Right atrium auricular region (tissue), 2 donors: ENCODE measurements around the gene POFUT2. TPM values are rescaled to one million over a fixed set of nuclear protein-coding genes. Genes with fewer than 3 reads are reported as not detected.

Source experiments
- DNase-seq: peaks from one replicate; pipeline ENCODE4 v3.0.0-alpha.2; 2019; ENCODE audit warnings: low spot score
- H3K27ac ChIP-seq, 2 donors: fragments of 200-600 bp; sonication (generic); 1 replicate in 1 of 2; 2 replicates in 1 of 2; pipeline ENCODE4 v1.5.1; 2016 to 2019
- H3K27me3 ChIP-seq, 2 donors: fragments of 200-600 bp; sonication (generic); one replicate each; pipeline versions ENCODE4 v1.5.1 to v1.6.0; 2017 to 2019
- H3K36me3 ChIP-seq: fragments of 200-600 bp; sonication (generic); one replicate; pipeline ENCODE4 v1.5.1; 2016
- H3K4me1 ChIP-seq, 2 donors: fragments of 200-600 bp; sonication (generic); one replicate each; pipeline versions ENCODE4 v1.5.1 to v1.6.0; 2017 to 2019
- H3K4me3 ChIP-seq, 2 donors: fragments of 200-600 bp; sonication (generic); 1 replicate in 1 of 2; 2 replicates in 1 of 2; pipeline ENCODE4 v1.5.1; 2017 to 2019; ENCODE audit warnings: mild to moderate bottlenecking in 1 of 2, moderate library complexity in 1 of 2
- H3K9me3 ChIP-seq, 2 donors: fragments of 200-600 bp; sonication (generic); one replicate each; pipeline ENCODE4 v1.5.1; 2019
- CTCF ChIP-seq, 2 donors: fragments of 200-600 bp; sonication (generic); IDR thresholded peaks; one replicate each; pipeline ENCODE4 v1.5.1; 2019; ENCODE audit warnings: antibody characterized with exemption in 2 of 2
- total RNA-seq, 2 donors: library from RNA; depleted of rRNA; stranded (reverse); fragments of >200 nt; gene quantifications; one replicate each; pipeline ENCODE4 v1.1.0, GENCODE V29; 2016

The POFUT2 gene
- total RNA-seq, 2 donors from 2014 or later: 5.8 to 12.0 TPM

GRCh38 chr21:45305836-45306235 is 18.1 kb upstream of the POFUT2 start:
- no peak overlapping the region for H3K4me3 ChIP-seq
- H3K27ac ChIP-seq: peak overlapping the region; percentile 78 to 82
- H3K36me3 ChIP-seq: no peaks in the 10 kb centered on the region
- H3K4me1 ChIP-seq: peaks cover 0 to 68% of the 10 kb centered on the region in 2 donors
- no peak for TF ChIP-seq CTCF (IDR thresholded peaks at IDR 0.05)
- H3K27me3 ChIP-seq: no peaks in the 10 kb centered on the region
- DNase-seq: no peak
- H3K9me3 ChIP-seq: no peaks in the 10 kb centered on the region

- Histone ChIP-seq H3K27me3 (no peaks in the 10 kb centered on the region), H3K4me3 (no peak overlapping the region), H3K36me3 (no peaks in the 10 kb centered on the region), H3K9me3 (no peaks in the 10 kb centered on the region), H3K27ac (peak overlapping the region in 1 of 2 donors; percentile 88), H3K4me1 (peaks cover 0 to 73% of the 10 kb centered on the region in 2 donors)
- no peak for DNase-seq
- TF ChIP-seq CTCF (IDR thresholded peaks at IDR 0.05): no peak
Measured at GRCh38 chr21:45304945-45305344, 17.2 kb upstream of the POFUT2 start.

- H3K4me1 ChIP-seq: peaks cover 0 to 73% of the 10 kb centered on the region in 2 donors
- H3K27me3 ChIP-seq: no peaks in the 10 kb centered on the region
Measured at GRCh38 chr21:45304476-45304830, 16.8 kb upstream of the POFUT2 start.

GRCh38 chr21:45303751-45304475 is 16.2 kb upstream of the POFUT2 start:
- Histone ChIP-seq H3K36me3 (no peaks in the 10 kb centered on the region), H3K27ac (peak overlapping the region in 1 of 2 donors; percentile 88), H3K4me1 (peaks cover 0 to 73% of the 10 kb centered on the region in 2 donors), H3K4me3 (no peak overlapping the region), H3K27me3 (no peaks in the 10 kb centered on the region), H3K9me3 (no peaks in the 10 kb centered on the region)
- TF ChIP-seq CTCF (IDR thresholded peaks at IDR 0.05): no peak
- no peak for DNase-seq

More at GRCh38 chr21:45304476-45304830, 16.8 kb upstream of the POFUT2 start:
- no peak for DNase-seq
- Histone ChIP-seq H3K9me3 (no peaks in the 10 kb centered on the region), H3K36me3 (no peaks in the 10 kb centered on the region), H3K4me3 (no peak overlapping the region), H3K27ac (peak overlapping the region in 1 of 2 donors; percentile 88)
- no peak for TF ChIP-seq CTCF (IDR thresholded peaks at IDR 0.05)

- no peak for TF ChIP-seq CTCF (IDR thresholded peaks at IDR 0.05)
- Histone ChIP-seq H3K4me1 (peaks cover 0 to 70% of the 10 kb centered on the region in 2 donors), H3K27ac (peak overlapping the region; percentile 80 to 88), H3K9me3 (no peaks in the 10 kb centered on the region), H3K27me3 (no peaks in the 10 kb centered on the region), H3K36me3 (no peaks in the 10 kb centered on the region), H3K4me3 (no peak overlapping the region)
- DNase-seq: no peak
Measured at GRCh38 chr21:45303091-45303615, 15.5 kb upstream of the POFUT2 start.
